Fibroblast of villous mesenchyme (primary cell): Measurements from ENCODE around the gene TPX2. TPM values are rescaled to one million over a fixed set of nuclear protein-coding genes. Genes with fewer than 3 reads are reported as not detected.
A peak's percentile ranks its signal among the peaks of the same experiment; 100 is the strongest.

Experiments used
- DNase-seq: peaks from one replicate; pipeline ENCODE4 v3.0.0-alpha.2; 2010; ENCODE audit warnings: low read depth
- H3K4me3 ChIP-seq: 2 replicates; pipeline ENCODE4 v1.5.1; 2011; ENCODE audit warnings: low read depth, mild to moderate bottlenecking, low read length
- total RNA-seq: library from RNA; depleted of rRNA; stranded (reverse); fragments of >200 nt; gene quantifications from 2 replicates; pipeline ENCODE4 v1.2.3, GENCODE V29; 2012
- TF ChIP-seq, protein P1 (sequence below): IDR thresholded peaks from 2 replicates; pipeline ENCODE4 v1.5.1; 2012; ENCODE audit warnings: low read depth, mild to moderate bottlenecking, low read length; ENCODE audit not compliant: insufficient read depth

Gene TPX2
- total RNA-seq, 1 donor: 62.2 TPM

DNA sequence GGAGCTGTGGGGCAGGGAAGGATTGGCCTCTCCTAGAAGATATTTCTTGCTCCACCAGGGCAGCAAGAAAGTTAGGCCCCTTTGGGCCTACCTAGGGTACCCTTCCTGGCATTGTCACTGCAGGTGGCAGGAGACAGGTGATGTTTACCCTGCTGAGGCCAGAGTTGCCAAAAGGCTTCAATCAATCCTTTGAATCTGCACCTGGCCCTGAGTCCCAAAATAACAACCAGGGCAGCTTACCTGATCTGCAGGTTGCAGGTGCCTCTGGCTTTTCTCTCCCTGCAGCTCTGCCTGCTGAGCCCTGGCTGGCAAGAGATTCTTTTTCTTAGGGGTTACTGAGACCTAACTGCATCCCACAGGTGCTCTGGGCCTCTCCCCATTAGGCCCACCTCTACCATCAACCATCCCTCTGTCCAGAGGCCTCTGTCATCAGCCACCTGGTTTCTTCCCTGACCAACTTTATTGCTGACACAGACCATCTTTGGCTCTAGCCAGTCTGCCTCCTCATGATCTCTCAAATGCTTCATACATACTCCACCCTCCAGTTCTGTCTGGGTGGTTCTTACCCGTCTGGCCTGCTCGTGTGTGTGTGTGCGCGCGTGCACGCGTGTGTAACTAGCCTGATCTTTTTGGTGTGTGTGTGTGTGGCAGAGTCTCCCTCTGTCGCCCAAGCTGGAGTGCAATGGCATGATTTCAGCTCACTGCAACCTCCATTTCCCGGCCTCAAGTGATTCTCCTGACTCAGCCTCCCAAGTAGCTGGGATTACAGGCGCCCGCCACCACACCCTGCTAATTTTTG lies 30.2 kb upstream of the TPX2 start:
- no peak overlapping the region for H3K4me3 ChIP-seq
- TF ChIP-seq, protein P1, sequence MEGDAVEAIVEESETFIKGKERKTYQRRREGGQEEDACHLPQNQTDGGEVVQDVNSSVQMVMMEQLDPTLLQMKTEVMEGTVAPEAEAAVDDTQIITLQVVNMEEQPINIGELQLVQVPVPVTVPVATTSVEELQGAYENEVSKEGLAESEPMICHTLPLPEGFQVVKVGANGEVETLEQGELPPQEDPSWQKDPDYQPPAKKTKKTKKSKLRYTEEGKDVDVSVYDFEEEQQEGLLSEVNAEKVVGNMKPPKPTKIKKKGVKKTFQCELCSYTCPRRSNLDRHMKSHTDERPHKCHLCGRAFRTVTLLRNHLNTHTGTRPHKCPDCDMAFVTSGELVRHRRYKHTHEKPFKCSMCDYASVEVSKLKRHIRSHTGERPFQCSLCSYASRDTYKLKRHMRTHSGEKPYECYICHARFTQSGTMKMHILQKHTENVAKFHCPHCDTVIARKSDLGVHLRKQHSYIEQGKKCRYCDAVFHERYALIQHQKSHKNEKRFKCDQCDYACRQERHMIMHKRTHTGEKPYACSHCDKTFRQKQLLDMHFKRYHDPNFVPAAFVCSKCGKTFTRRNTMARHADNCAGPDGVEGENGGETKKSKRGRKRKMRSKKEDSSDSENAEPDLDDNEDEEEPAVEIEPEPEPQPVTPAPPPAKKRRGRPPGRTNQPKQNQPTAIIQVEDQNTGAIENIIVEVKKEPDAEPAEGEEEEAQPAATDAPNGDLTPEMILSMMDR: no peak
- no peak for DNase-seq

DNA sequence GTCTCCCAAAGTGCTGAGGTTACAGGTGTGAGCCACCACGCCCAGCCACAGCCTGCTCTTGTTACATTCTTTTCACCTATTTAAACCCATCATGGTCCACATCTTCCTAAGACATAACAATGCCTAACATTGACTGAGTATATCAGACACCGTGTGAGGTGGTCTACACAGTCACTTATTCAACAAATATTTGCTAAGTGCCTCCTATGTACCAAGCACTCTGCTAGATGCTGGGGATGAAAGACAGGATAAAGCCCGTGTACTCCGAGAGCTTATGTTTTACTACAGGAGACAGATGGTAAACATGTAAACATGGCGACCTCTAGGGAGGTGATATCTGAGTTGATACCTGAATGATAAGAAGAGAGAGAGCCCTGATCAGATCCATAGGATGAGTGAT lies 29.2 kb upstream of the TPX2 start:
- DNase-seq: no peak
- H3K4me3 ChIP-seq: no peak overlapping the region
- TF ChIP-seq, protein P1: no peak

DNA sequence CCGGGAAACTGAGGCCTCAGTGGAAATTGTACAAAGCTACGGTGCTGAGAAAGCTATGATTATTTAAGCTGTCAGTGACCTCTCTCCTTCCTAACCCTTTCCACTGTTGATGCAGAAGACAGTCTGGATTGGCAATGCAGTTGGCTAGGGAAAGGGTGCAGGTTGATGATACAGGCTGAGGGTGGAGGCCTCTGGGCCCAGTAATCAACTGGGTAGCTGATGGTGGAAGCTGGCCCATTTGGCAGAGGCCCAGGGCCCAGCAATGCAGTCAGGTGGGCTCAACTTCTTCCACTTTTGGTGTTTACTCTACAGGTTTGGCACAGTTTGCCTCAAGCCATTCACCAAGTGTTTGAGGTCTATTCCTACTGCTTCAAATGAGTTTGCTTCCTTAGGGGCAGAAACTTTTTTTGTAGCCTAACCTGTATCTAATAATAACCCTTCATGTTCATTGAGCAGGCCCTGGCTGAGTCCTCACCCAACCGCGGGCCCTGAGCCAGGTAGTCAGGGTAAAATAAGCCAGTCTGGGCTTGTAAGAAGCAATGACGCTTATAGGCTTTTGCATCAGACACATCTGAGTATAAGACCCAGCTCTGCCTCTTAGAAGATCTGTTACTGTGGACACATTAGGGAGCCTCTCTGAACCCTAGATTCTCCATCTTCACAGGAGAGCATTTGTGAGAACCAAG lies 28.5 kb upstream of the TPX2 start:
- TF ChIP-seq, protein P1: no peak
- no peak overlapping the region for H3K4me3 ChIP-seq
- DNase-seq: no peak

DNA sequence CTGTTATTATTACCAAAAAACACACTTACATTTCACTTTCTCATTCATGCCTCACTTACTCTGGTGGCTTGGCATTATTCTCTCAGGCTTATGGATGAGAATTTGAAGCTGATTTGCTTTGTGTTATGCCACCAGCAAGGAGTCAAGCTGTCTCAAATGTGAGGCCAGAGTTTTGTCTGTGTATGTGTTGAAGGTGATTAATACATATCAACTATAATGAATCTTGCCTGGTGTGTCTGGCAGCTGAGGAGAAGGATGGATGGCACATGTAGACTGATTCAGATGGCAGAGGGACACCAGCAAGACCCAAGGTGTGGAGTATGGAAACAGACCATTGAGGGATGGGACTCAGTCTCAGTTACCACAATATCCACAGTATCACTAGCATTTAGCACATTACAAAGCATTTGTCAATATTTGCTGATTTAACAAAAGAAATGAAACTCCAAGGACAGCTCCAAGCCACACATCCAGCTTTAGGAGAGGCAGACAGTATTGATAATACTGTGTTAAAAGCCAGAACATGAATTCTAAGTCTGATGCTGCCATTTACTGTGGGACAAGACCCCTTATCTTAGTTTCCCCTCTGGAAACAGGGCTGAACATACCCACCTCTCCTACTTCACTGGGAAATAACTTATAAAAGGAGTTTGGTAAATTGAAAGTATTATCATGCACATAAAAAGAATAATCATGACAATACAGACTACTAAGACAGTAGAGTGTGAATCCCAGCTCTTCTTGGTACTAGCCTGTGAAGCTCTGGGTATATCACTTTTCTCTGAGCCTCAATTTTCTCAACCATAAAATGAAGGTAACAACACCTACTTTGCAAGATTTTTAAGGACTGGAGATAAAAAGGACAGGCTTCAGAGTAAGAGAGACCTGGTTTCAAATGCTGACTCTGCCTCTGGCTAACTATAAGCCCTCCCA lies 27.6 kb upstream of the TPX2 start:
- DNase-seq: no peak
- no peak overlapping the region for H3K4me3 ChIP-seq
- TF ChIP-seq, protein P1: no peak

DNA sequence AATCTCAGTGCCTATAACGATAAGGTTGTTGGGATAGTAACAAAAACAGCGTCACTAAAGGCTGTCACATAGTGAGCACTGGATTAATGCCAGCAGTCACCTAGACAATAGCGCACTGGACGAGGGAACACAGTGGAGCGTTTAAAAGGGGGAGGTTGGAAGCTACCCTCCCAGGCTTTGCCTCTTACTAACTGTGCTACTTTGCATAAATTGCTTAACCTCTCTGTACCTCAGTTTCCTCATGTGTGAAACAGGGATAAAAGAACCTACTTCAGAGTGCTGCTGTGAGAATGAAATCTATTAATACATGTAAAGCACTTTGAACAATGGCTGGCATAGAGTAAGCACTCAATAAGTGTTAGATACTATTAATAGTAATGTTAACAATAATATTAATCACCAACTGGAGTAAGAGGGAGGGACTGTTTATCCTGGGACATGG lies 27.0 kb upstream of the TPX2 start:
- no peak overlapping the region for H3K4me3 ChIP-seq
- DNase-seq: no peak
- TF ChIP-seq, protein P1: no peak

DNA sequence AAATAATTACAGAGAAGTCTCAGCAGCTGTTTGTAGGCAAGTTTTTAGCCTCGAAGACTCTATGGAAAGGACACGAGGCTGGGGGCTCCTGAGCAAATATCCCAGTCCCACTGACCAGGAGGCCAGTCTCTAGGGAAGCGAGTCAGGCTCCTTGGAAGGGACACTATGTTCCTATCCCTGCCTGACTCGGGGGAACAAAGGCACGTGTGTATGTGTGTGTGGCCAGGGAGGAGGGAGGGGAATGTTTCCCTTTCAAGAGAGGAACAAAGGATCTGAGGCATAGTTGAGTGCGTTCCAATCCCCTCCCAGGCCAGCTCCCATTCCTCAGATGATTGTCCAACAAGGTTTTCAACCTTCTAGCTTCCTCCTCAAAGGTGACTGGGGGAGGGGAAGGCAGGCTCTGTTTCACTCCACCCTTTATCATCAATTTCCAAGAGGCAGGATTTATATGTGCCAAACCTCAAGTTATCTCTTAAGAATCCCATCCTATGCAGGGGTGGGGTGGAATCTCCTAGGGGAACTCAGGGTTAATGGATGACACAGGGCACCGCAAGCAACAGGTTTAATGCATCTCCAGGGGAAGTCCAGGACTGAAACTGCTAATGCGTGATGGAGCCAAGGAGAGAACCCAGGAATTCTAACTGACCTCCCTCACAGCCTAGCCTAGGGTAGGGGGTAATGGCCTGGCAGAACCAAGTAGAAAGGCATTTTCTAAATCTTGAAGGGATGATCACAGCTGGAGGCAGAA lies 26.4 kb upstream of the TPX2 start:
- DNase-seq: peak; percentile 78
- TF ChIP-seq, protein P1: no peak

More for the DNA sequence above, 26.4 kb upstream of the TPX2 start:
- peak overlapping the region; percentile 45 for H3K4me3 ChIP-seq
